ENCODE measurements around the gene TMEM131L.
"Not testable (repeated sequence)": the region's sequence is repeated elsewhere in the genome, so short reads cannot be mapped to it uniquely, and the experiment has no call there.

The TMEM131L gene

GRCh38 chr4:153546280-153546679 is 80.1 kb downstream of the TMEM131L start:
- DNase-seq (ENCODE audit: low spot score), result no peak

- no peak for DNase-seq (ENCODE audit: low spot score)
Measured at GRCh38 chr4:153547520-153547919, 81.4 kb downstream of the TMEM131L start.

- DNase-seq (ENCODE audit: low spot score), result not testable (repeated sequence)
Measured at GRCh38 chr4:153548907-153549306, 82.7 kb downstream of the TMEM131L start.

GRCh38 chr4:153549405-153549804 is 83.2 kb downstream of the TMEM131L start:
- no peak for DNase-seq (ENCODE audit: low spot score)

GRCh38 chr4:153553155-153553818 is 87.1 kb downstream of the TMEM131L start:
- no peak for DNase-seq (ENCODE audit: low spot score)

- DNase-seq (ENCODE audit: low spot score), result no peak
Measured at GRCh38 chr4:153553819-153554170, 87.6 kb downstream of the TMEM131L start.

GRCh38 chr4:153555730-153556434 is 89.7 kb downstream of the TMEM131L start:
- no peak for DNase-seq (ENCODE audit: low spot score)

- DNase-seq (ENCODE audit: low spot score), result no peak
Measured at GRCh38 chr4:153556435-153556815, 90.3 kb downstream of the TMEM131L start.

GRCh38 chr4:153560908-153561307 is 94.7 kb downstream of the TMEM131L start:
- no peak for DNase-seq (ENCODE audit: low spot score)

- DNase-seq (ENCODE audit: low spot score), result no peak
Measured at GRCh38 chr4:153564630-153565525, 98.7 kb downstream of the TMEM131L start.

GRCh38 chr4:153566631-153567150 is 100.5 kb downstream of the TMEM131L start:
- no peak for DNase-seq (ENCODE audit: low spot score)

- not testable (repeated sequence) for DNase-seq (ENCODE audit: low spot score)
Measured at GRCh38 chr4:153567660-153568059, 101.5 kb downstream of the TMEM131L start.

GRCh38 chr4:153570228-153570973 is 104.2 kb downstream of the TMEM131L start:
- DNase-seq (ENCODE audit: low spot score), result no peak

- DNase-seq (ENCODE audit: low spot score), result no peak
Measured at GRCh38 chr4:153571006-153571545, 104.9 kb downstream of the TMEM131L start.

- DNase-seq (ENCODE audit: low spot score), result no peak
Measured at GRCh38 chr4:153572609-153573008, 106.4 kb downstream of the TMEM131L start.

GRCh38 chr4:153573221-153573620 is 107.1 kb downstream of the TMEM131L start:
- DNase-seq (ENCODE audit: low spot score), result no peak

GRCh38 chr4:153573881-153574802 is 108.0 kb downstream of the TMEM131L start:
- DNase-seq (ENCODE audit: low spot score), result no peak

- DNase-seq (ENCODE audit: low spot score), result no peak
Measured at GRCh38 chr4:153576443-153576774, 110.2 kb downstream of the TMEM131L start.

GRCh38 chr4:153577053-153577452 is 110.9 kb downstream of the TMEM131L start:
- no peak for DNase-seq (ENCODE audit: low spot score)

GRCh38 chr4:153579410-153579809 is 113.2 kb downstream of the TMEM131L start:
- no peak for DNase-seq (ENCODE audit: low spot score)

GRCh38 chr4:153579872-153580271 is 113.7 kb downstream of the TMEM131L start:
- DNase-seq (ENCODE audit: low spot score), result no peak
